ENCODE results near the gene TRMT61A. TPM values are rescaled to one million over a fixed set of nuclear protein-coding genes. Genes with fewer than 3 reads are reported as not detected.
"Not testable (repeated sequence)": the region's sequence is repeated elsewhere in the genome, so short reads cannot be mapped to it uniquely, and the experiment has no call there.

The TRMT61A gene
- total RNA-seq, 1 donor = 7.2 TPM

DNA sequence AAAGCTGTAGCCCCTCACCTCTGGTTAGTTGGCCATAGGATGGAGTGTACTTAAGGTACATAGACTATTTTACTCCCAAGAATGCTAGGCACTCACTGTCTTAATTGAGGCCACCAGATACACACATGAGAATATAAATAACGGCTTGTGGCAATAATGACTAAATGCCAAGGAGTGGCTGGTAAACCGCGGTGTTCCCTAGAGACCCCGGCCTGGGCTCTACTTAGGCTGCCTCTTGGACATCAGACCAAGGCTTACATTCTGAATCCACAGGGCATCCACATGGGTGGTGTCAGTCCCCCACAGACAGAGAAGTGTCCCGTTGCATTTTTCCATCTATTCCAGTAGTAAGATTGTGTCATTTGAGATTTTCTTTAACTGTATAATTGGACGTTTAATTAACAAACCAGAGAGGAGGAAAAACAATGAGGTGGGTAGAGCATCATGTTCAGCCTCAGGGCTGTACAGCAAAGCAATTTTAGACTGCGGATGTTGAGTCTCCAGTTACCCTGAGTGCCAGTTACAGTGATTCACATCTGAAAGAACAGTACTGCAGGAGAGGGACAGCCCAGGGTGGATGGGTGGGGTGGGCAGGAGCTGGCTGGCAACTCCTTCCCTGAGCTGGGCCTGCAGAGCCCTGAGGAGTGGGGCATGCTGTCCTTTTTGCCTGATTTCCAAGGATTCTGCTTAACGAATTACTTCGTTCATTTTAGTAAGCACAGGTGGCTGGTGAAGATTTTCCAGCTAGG lies 26.9 kb upstream of the TRMT61A start:
- Histone ChIP-seq H3K4me1 (ENCODE audit: insufficient read depth, low read length) (no peaks in the 10 kb centered on the region), H3K4me3 (ENCODE audit: low read length) (no peak overlapping the region), H3K9me3 (ENCODE audit: low read depth, low read length) (no peaks in the 10 kb centered on the region), H3K27me3 (ENCODE audit: insufficient read depth, low read length) (no peaks in the 10 kb centered on the region)

DNA sequence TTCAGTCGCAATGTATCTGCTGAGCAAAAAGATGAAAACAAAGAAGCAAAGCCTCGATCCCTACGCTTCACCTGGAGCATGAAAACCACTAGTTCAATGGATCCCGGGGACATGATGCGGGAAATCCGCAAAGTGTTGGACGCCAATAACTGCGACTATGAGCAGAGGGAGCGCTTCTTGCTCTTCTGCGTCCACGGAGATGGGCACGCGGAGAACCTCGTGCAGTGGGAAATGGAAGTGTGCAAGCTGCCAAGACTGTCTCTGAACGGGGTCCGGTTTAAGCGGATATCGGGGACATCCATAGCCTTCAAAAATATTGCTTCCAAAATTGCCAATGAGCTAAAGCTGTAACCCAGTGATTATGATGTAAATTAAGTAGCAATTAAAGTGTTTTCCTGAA lies 26.1 kb upstream of the TRMT61A start:
- Histone ChIP-seq H3K4me3 (ENCODE audit: low read length) (no peak overlapping the region), H3K4me1 (ENCODE audit: insufficient read depth, low read length) (no peaks in the 10 kb centered on the region), H3K9me3 (ENCODE audit: low read depth, low read length) (no peaks in the 10 kb centered on the region), H3K27me3 (ENCODE audit: insufficient read depth, low read length) (no peaks in the 10 kb centered on the region)

DNA sequence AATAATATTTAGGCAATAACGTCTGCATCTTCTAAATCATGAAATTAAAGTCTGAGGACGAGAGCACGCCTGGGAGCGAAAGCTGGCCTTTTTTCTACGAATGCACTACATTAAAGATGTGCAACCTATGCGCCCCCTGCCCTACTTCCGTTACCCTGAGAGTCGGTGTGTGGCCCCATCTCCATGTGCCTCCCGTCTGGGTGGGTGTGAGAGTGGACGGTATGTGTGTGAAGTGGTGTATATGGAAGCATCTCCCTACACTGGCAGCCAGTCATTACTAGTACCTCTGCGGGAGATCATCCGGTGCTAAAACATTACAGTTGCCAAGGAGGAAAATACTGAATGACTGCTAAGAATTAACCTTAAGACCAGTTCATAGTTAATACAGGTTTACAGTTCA lies 25.7 kb upstream of the TRMT61A start:
- no peaks in the 10 kb centered on the region for H3K9me3 ChIP-seq (ENCODE audit: low read depth, low read length)
- no peaks in the 10 kb centered on the region for H3K4me1 ChIP-seq (ENCODE audit: insufficient read depth, low read length)
- no peak overlapping the region for H3K4me3 ChIP-seq (ENCODE audit: low read length)
- H3K27me3 ChIP-seq (ENCODE audit: insufficient read depth, low read length) = no peaks in the 10 kb centered on the region

DNA sequence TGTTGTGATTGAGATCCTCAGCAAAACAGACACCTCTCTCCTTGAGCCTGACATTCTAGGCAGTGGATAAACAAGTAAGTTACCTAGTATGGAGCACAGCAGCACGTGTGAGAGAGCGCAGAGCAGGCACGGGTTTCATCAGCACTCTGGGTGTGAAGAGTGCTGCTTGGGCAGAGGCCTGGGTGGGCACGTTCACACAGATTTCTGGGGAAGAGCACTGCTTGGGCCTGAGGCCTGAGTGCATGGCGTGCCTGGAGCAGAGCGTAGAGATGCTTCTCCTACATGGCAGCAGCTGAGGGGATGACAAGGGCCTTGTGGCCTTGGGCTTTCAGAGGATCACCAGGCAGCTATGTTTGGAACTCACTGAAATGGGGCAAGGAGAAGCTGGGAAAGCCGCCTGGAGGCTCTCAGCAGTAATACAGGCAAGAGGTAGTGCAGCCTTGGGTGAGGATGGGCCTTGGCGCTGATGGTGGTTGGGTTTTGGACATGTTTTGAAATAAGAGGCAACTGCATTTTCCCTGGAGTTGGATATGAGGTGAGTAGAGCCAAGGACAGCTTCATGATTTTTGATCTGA lies 23.9 kb upstream of the TRMT61A start:
- Histone ChIP-seq H3K4me1 (ENCODE audit: insufficient read depth, low read length) (no peaks in the 10 kb centered on the region), H3K4me3 (ENCODE audit: low read length) (no peak overlapping the region), H3K9me3 (ENCODE audit: low read depth, low read length) (no peaks in the 10 kb centered on the region), H3K27me3 (ENCODE audit: insufficient read depth, low read length) (no peaks in the 10 kb centered on the region)

DNA sequence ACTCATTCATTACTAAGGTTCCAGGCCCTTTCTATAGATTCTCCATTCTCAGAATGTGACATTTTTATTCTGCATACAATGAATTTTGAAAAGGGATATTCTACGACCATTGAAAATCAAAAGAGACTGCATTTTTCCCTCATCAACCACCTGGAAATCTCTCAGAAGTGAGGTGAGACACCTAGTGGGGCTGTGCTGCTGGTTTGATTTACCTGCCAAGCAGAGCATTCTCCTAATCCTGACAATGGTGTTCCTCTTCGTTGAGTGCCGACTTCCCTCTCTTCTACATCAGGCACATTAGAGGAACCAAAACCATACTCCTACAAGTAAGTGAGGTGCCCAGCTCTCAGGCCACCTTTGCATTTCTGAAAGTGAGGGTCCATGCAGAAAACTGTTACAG lies 21.2 kb upstream of the TRMT61A start:
- H3K27me3 ChIP-seq (ENCODE audit: insufficient read depth, low read length) = no peaks in the 10 kb centered on the region
- no peaks in the 10 kb centered on the region for H3K4me1 ChIP-seq (ENCODE audit: insufficient read depth, low read length)
- H3K9me3 ChIP-seq (ENCODE audit: low read depth, low read length) = no peaks in the 10 kb centered on the region
- H3K4me3 ChIP-seq (ENCODE audit: low read length) = no peak overlapping the region

DNA sequence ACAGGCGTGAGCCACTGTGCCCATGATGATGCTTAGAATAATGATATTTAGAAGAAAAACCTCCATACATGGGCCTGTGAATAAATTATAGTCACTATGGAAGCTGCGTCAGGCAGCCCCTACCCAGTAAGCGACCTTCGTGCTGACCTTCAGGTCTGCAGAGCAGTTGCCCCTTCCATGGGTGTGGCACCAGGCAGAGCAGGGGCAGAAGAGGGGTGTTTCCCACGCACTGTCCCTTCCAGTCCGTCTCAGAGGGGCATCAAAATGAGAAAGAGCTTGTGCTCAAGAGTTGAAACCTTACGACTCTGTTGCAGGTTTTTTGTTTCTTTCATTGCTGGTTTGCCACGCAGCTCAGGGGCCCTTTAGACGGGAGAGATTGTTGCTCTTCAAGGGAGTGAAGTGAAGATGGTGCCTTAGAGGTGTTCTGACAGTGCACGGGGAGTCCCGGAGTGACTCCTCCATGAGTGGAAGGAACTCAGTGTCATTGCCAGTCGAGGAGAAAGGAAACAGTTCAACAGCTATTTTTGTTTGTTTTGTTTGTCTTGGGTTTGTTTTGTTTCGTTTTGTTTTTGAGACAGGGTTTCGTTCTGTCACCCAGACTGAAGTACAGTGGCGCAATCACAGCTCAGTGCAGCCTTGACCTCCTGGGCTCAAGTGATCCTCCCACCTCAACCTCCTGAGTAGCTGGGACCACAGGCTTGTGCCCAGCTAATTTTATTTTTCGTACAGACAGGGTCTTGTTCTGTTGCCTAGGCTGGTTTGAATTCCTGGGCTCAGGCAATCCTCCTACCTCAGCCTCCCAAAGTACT lies 20.3 kb upstream of the TRMT61A start:
- H3K9me3 ChIP-seq (ENCODE audit: low read depth, low read length) = no peaks in the 10 kb centered on the region
- no peaks in the 10 kb centered on the region for H3K27me3 ChIP-seq (ENCODE audit: insufficient read depth, low read length)
- no peak overlapping the region for H3K4me3 ChIP-seq (ENCODE audit: low read length)
- H3K4me1 ChIP-seq (ENCODE audit: insufficient read depth, low read length) = no peaks in the 10 kb centered on the region

DNA sequence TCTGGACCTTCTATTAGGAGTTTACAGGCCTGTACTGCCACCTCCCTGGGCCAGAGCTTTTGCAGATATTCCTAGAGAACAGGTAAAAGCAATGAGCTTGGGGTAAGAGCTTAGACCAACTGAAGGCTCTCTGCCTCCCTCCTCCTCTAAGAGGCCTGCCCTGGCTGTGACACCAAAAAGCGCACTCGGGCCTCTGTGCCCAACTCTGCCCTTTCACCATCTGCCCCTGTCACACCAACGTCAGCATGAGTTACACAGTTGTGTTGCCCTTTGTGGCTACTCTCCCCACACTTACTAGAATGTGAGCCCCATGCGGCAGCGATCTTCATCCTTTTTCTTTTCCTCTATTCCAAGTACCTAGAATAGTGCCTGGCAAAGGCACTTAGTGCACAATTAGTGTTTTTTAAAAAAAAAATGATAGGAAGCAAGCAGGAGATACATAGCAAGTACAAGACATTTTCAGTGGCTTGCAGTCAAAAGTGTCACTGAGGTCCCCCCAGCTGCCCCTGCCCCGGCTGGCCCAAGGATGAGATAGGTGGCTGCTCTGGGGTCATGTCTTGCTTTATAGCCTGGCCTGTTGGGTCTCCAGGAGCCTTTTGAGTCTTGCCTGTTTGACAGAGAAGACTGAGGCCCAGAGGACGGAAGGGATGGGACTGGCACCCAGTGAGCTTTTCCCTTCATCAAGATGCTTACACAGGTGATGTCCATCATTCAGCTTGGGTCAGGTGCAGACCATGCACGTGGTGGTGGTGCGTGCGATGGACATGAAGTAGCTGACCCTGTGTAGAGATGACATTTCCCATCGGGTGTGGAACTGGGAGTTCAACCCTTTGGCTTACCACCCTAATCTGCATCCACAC lies 18.9 kb upstream of the TRMT61A start:
- H3K27me3 ChIP-seq (ENCODE audit: insufficient read depth, low read length) = no peaks in the 10 kb centered on the region
- no peak overlapping the region for H3K4me3 ChIP-seq (ENCODE audit: low read length)
- H3K4me1 ChIP-seq (ENCODE audit: insufficient read depth, low read length) = no peaks in the 10 kb centered on the region
- no peaks in the 10 kb centered on the region for H3K9me3 ChIP-seq (ENCODE audit: low read depth, low read length)

DNA sequence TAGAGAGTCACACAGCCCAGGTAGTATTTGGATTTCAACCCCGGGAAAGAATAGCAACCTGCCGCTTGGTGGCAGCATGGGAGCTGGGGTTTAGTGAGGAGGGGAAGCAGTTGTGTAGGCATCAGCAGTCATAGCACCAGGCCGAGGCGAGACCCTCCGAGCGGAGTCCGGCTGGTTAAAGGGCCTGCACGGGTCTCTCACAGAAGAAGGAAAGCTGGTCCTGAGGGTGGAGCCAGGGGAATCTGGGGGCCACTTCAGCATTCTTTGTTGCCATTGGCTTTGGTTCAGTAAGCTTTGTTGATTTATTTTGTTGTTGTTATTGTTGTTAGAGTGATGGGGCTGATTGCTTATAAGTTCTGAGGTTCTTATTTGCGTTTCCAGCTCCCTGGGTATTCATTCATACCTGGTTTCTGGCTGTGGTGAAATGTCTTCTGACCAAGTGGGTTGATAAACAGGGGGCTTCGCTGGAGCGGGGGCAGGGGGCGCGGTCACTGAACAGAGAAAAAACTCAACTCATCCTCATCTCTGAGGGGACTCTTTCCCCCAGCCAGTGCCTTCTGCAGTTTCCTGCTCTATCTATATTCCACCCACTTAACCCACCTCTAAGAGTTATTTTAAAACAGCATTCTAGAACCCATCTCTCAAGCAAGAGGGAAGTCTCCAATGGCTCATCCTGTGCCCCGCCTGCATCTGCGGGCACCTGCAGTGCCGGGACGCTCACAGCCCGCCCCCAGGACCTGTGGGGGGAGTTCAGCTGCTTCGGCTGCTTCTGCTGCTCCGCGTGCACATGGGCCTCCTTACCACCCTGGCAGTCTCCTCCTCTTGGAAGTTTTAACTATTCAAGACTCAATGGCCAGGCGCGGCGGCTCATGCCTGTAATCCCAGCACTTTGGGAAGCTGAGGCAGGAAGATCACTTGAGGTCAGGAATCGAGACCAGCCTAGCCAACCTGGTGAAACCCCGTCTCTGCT lies 18.0 kb upstream of the TRMT61A start:
- H3K9me3 ChIP-seq (ENCODE audit: low read depth, low read length) = no peaks in the 10 kb centered on the region
- no peaks in the 10 kb centered on the region for H3K4me1 ChIP-seq (ENCODE audit: insufficient read depth, low read length)
- H3K27me3 ChIP-seq (ENCODE audit: insufficient read depth, low read length) = no peaks in the 10 kb centered on the region
- no peak overlapping the region for H3K4me3 ChIP-seq (ENCODE audit: low read length)

DNA sequence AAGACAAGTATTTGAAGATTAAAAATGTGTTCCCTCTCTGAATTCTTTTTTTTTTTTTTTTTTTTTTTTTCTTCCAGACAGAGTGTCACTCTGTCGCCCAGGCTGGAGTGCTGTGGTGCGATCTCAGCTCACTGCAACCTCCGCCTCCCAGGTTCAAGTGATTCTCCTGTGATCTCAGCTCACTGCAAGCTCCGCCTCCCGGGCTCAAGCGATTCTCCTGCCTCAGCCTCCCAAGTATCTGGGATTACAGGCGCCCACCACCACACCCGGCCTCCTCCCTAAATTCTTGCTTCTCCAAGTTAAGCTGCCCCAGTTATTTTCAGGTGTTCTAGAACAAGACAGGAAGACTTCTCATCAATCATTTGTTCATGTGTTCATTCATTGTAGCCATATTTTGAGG lies 16.8 kb upstream of the TRMT61A start:
- H3K4me3 ChIP-seq (ENCODE audit: low read length); H3K9me3 ChIP-seq (ENCODE audit: low read depth, low read length); H3K27me3 ChIP-seq (ENCODE audit: insufficient read depth, low read length); H3K4me1 ChIP-seq (ENCODE audit: insufficient read depth, low read length): not testable (repeated sequence)

DNA sequence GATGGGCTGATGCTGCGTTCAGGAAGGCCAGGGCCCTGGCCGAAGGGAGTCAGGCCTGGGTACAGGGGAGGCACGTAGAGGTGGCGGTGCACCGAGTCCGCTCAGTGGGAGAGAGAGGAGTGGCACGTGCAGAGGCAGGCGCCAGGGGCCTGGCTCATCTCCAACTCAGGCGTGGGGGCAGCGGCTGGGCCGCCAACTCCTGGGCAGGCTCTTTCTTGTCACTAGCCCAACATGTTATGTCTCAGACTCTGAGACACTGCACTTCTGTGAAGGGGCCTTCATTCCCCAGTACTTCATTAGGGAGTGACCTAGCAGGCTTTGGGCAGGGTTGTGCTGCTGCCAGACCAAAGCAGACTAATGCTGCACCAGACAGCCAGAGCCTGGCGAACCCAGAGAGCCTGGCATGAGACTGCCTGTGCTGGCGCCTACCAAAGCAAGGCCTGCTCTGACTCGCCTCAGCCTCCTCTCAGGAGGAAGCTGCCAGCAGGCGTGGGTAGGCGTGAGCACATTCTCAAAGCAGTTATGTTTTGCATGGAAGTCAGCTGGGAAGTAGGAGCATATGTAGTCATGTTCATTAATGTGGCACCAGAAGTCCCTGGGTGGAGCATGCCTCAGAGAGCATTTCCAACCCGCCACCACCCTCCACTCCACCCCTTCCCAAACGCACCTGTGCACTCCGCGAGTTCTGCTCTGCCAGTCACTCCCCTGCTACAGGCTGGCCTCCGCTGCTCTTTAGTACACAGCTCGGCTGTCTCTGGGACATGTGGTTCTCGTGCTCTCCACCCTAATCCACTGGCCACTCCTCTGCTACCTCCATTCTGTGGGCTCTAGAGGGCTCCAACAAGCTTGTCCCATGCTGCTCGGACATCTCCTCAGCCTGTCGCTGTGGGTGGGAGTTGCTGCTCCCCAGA lies 16.0 kb upstream of the TRMT61A start:
- H3K9me3 ChIP-seq (ENCODE audit: low read depth, low read length) = no peaks in the 10 kb centered on the region
- H3K4me1 ChIP-seq (ENCODE audit: insufficient read depth, low read length) = no peaks in the 10 kb centered on the region
- no peak overlapping the region for H3K4me3 ChIP-seq (ENCODE audit: low read length)
- no peaks in the 10 kb centered on the region for H3K27me3 ChIP-seq (ENCODE audit: insufficient read depth, low read length)

DNA sequence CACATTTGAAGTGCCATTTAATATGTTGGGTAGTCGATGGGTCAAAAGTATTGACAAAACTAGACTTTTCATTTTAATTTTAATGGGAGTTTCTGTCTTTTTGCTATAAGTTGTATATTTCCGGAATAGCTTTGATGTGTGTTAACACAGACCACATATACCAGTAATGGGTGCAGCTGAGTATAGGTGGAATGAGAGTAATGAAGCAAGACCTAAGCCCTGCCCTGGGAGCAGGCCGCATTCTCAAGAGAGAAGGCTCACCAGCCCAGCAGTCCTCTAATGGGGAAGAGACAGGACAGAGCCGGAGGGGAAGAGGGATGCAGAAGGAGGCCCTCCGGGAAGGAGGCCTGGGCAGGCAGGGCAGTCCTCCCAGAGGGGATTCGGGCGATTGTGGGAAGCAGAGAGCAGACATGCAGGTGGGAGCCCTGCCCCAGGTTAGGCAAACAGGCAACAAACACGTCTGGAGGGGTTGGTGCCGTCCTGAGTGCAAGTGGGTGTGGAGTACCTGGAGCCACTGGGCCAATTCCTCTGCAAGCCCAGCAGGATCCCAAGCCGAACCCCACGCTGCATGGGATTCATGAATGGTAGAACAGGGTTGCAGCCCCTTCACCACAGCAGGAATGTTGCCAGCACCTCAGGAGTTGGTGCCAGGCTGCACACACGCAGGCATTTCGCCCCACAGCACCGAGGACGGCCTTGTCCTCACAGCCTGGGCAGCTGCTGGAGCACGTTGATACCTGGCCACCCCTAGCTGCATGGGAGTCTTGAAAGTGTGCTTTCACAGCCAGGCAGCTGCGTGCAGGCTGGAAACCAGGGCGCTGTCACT lies 14.2 kb upstream of the TRMT61A start:
- H3K4me1 ChIP-seq (ENCODE audit: insufficient read depth, low read length) = peaks cover 10% of the 10 kb centered on the region
- no peaks in the 10 kb centered on the region for H3K27me3 ChIP-seq (ENCODE audit: insufficient read depth, low read length)
- H3K9me3 ChIP-seq (ENCODE audit: low read depth, low read length) = no peaks in the 10 kb centered on the region
- no peak overlapping the region for H3K4me3 ChIP-seq (ENCODE audit: low read length)

DNA sequence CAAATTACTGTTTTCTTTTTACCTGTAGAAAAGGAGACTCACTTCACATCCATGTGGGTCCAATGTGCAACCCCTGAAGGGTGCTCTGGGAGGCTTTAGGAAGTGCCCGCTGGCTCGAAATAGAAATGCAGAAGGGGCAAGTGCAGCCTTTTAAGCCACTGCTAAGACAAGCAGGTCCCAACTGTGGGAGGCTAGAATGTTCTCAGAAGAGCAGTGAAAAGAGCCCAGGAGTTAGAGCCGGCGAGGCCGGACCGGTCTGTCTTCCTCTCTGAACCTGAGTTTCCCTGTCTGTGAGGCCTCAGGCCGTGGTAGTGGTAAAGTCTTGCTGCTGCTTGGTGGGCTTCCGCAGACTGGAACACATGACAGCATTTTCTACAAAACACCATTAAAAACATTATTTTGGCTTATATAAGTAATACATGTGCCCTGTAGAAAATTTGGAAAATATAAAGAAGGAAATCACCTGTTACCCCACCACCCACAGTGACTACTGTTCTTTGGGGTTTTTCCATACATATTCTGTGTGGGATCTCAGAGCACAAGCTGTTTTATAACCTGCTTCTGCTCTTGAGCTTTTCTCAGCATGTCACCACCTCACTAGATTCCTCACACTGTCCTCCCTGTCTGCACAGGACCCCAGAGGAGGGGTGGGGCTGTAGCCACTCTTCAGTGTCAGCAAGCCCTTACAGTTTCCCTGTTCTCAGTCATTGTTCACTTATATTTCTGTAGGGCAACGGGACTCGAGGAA lies 12.4 kb upstream of the TRMT61A start:
- no peak overlapping the region for H3K4me3 ChIP-seq (ENCODE audit: low read length)
- H3K9me3 ChIP-seq (ENCODE audit: low read depth, low read length) = no peaks in the 10 kb centered on the region
- H3K4me1 ChIP-seq (ENCODE audit: insufficient read depth, low read length) = peaks cover 18% of the 10 kb centered on the region
- peaks cover 6% of the 10 kb centered on the region for H3K27me3 ChIP-seq (ENCODE audit: insufficient read depth, low read length)
